Ishikawa (cell line): ENCODE results near the gene COX6B2.

ENCODE experiments used
- EP300 ChIP-seq: IDR thresholded peaks from 2 replicates; pipeline ENCODE4 v1.6.1; 2012; ENCODE audit warnings: borderline replicate concordance
- FOXM1 ChIP-seq: IDR thresholded peaks from 2 replicates; pipeline ENCODE4 v1.6.1; 2012; ENCODE audit warnings: low read depth, borderline replicate concordance
- TAF1 ChIP-seq: IDR thresholded peaks from 2 replicates; pipeline ENCODE4 v1.6.1; 2012; ENCODE audit warnings: low read depth, mild to moderate bottlenecking
- TF ChIP-seq, protein P1 (sequence below): IDR thresholded peaks from 2 replicates; pipeline ENCODE4 v1.6.1; 2012; ENCODE audit warnings: low read depth, mild to moderate bottlenecking

DNA sequence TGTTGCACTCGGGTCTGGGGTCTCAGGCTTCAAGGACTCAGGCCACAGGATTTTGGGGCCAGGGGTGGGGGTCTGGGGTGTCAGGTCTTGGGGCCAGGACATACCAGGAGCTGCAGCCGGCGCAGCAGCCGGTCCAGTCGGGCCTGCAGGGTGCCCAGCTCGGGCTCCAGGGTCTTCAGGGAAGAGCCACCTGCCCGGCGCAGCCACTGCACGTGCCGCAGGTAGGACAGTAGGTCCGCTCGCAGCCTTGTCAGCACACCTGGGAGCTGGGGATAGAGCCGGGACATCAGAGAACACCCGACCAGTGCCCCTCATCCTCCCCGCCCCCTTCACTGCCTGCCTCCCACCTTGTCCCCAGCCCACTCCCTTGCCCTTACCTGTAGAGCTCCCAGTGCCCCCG lies 13.6 kb upstream of the COX6B2 start:
- TF ChIP-seq FOXM1: no peak
- TF ChIP-seq, protein P1, sequence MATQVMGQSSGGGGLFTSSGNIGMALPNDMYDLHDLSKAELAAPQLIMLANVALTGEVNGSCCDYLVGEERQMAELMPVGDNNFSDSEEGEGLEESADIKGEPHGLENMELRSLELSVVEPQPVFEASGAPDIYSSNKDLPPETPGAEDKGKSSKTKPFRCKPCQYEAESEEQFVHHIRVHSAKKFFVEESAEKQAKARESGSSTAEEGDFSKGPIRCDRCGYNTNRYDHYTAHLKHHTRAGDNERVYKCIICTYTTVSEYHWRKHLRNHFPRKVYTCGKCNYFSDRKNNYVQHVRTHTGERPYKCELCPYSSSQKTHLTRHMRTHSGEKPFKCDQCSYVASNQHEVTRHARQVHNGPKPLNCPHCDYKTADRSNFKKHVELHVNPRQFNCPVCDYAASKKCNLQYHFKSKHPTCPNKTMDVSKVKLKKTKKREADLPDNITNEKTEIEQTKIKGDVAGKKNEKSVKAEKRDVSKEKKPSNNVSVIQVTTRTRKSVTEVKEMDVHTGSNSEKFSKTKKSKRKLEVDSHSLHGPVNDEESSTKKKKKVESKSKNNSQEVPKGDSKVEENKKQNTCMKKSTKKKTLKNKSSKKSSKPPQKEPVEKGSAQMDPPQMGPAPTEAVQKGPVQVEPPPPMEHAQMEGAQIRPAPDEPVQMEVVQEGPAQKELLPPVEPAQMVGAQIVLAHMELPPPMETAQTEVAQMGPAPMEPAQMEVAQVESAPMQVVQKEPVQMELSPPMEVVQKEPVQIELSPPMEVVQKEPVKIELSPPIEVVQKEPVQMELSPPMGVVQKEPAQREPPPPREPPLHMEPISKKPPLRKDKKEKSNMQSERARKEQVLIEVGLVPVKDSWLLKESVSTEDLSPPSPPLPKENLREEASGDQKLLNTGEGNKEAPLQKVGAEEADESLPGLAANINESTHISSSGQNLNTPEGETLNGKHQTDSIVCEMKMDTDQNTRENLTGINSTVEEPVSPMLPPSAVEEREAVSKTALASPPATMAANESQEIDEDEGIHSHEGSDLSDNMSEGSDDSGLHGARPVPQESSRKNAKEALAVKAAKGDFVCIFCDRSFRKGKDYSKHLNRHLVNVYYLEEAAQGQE: no peak
- no peak for TF ChIP-seq TAF1
- TF ChIP-seq EP300: no peak
